ENCODE measurements around the gene SYT7. TPM values are rescaled to one million over a fixed set of nuclear protein-coding genes. Genes with fewer than 3 reads are reported as not detected.
A peak's percentile ranks its signal among the peaks of the same experiment; 100 is the strongest.

The SYT7 gene
- total RNA-seq, 1 donor from 2014 or later, result not detected

DNA sequence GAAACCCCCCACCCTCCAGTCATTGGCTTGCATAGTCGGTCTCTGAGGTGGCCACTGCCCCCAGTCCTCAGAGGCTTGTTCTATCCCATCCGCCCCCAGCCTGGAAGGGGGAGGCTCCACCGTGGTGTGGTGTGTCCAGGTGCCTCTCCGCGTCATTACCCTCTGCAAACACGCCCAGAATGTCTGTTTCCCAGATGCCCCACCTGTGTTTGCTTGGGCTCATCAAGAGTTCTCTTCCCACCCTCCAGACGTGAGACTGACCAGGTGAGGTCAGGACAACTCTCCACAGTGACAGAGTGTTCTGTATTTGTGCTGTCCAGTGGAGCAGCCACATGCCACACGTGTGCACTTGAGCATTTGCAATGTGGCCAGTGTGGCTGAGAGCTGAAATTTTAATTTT lies 47.5 kb downstream of the SYT7 start:
- Mint-ChIP-seq H3K27me3 (peaks cover 7% of the 10 kb centered on the region), H3K27ac (no peak overlapping the region), H3K9me3 (no peaks in the 10 kb centered on the region), H3K4me3 (no peak overlapping the region), H3K36me3 (ENCODE audit: low read depth) (no peaks in the 10 kb centered on the region), H3K4me1 (no peaks in the 10 kb centered on the region)
- POLR2A ChIA-PET, result no interaction called here
- TF ChIP-seq, protein P1, sequence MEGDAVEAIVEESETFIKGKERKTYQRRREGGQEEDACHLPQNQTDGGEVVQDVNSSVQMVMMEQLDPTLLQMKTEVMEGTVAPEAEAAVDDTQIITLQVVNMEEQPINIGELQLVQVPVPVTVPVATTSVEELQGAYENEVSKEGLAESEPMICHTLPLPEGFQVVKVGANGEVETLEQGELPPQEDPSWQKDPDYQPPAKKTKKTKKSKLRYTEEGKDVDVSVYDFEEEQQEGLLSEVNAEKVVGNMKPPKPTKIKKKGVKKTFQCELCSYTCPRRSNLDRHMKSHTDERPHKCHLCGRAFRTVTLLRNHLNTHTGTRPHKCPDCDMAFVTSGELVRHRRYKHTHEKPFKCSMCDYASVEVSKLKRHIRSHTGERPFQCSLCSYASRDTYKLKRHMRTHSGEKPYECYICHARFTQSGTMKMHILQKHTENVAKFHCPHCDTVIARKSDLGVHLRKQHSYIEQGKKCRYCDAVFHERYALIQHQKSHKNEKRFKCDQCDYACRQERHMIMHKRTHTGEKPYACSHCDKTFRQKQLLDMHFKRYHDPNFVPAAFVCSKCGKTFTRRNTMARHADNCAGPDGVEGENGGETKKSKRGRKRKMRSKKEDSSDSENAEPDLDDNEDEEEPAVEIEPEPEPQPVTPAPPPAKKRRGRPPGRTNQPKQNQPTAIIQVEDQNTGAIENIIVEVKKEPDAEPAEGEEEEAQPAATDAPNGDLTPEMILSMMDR (IDR thresholded peaks at IDR 0.05), result no peak
- DNase-seq, result no peak
- no peak for ATAC-seq (ENCODE audit: low read depth)
- intact Hi-C loops (cut with micrococcal nuclease), result no loop called here
- CTCF ChIA-PET, result no interaction called here

DNA sequence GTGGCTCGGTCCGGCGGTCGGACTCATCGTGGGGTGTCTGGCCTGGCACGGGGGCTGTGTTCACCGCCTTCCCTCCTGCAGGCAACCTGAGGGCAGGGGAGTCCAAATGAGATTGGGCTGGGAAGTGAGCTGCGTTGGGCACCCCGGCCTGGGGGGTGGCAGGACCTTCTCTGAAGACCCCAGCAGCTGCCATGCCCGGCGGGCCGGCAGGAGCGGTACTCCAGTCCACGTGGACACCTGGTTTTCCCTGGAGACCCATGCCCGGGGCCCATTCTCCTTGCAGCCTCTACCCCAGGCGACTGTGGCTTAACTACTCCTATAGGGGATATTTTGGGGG lies 47.9 kb downstream of the SYT7 start:
- TF ChIP-seq, protein P1 (IDR thresholded peaks at IDR 0.05), result no peak
- POLR2A ChIA-PET, result no interaction called here
- H3K4me3 Mint-ChIP-seq, result no peak overlapping the region
- no peaks in the 10 kb centered on the region for H3K4me1 Mint-ChIP-seq
- H3K9me3 Mint-ChIP-seq, result no peaks in the 10 kb centered on the region
- ATAC-seq (ENCODE audit: low read depth), result no peak
- DNase-seq, result no peak
- H3K36me3 Mint-ChIP-seq (ENCODE audit: low read depth), result no peaks in the 10 kb centered on the region
- intact Hi-C loops (cut with micrococcal nuclease), result no loop called here
- no peak overlapping the region for H3K27ac Mint-ChIP-seq
- H3K27me3 Mint-ChIP-seq, result peaks cover 7% of the 10 kb centered on the region
- CTCF ChIA-PET, result interaction anchor here (1.4 kb wide), 1 partner anchor 12 kb away, joined by 3 read pairs; no protein-coding TSS in a partner anchor

DNA sequence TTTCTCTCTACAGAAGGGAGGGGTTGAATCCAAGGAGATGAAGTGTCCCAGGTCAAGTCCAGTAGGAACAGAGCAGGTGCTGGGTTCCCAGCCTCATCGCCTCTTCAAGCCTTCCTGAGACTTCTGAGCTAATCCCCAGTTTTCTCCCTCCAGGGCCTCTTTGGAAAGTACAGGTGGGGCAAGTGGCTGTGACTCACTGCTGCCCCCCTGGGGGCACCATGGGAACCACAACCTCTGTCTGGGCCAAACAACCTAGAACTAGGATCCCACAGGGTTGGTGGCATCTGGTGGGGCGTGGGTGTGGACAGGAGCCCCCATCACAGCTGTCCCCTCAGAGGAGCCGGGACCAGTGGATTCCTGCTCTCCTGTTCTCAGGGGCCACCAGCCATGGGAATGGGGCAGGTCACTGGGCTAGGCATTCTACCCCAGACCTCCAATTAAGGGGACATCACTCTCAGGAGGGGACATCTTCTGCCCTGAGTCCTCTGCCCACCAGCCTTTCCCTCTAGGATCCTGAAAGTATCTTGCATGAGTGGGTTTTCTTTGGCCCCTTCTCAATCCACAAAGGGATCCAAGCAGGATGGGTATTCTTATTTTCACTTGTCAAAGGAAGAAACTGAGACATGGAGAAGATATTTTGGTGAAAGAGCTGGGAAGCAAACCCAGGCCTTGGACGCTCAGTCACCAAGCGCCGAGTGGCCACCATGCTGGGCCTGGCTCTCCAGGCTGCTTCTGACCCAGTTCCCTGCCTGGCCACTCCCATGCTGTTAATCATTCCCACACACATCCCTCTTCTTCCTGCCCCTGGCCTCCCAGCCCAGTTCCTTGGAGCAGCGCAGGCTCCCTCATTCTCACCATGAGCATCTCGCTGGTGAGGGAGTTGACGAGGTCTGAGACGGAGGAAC lies 48.5 kb downstream of the SYT7 start:
- H3K9me3 Mint-ChIP-seq, result no peaks in the 10 kb centered on the region
- H3K4me3 Mint-ChIP-seq, result no peak overlapping the region
- ATAC-seq (ENCODE audit: low read depth) (peak; percentile 57), DNase-seq (peak; percentile 33)
- TF ChIP-seq, protein P1 (IDR thresholded peaks at IDR 0.05), result no peak
- intact Hi-C loops (cut with micrococcal nuclease), result no loop called here
- no peaks in the 10 kb centered on the region for H3K36me3 Mint-ChIP-seq (ENCODE audit: low read depth)
- H3K27ac Mint-ChIP-seq, result no peak overlapping the region
- H3K4me1 Mint-ChIP-seq, result no peaks in the 10 kb centered on the region
- H3K27me3 Mint-ChIP-seq, result peaks cover 11% of the 10 kb centered on the region
- CTCF ChIA-PET, result interaction anchor here (1.4 to 1.6 kb wide), 2 partner anchors 12 to 15 kb away, joined by 3 to 5 read pairs; no protein-coding TSS in a partner anchor
- POLR2A ChIA-PET, result no interaction called here

DNA sequence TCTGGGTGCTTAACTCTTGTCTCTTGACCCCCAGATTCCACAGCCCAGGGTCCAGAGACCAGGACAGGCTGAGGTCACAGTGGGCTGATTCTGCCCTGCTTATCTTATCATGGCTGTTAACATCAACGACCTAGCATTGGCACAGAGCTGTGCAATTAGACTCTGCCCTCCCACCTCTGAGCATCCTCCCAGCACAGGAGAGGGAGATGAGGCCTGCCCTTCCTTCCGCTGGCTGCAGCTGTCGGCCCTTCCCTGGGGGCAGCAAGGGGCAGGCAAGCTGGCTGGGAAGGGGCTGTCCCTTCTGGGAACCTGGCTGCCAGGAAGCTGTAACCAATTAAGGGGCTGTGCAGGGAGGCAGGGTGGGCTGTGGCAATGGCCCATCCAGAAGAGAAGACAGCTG lies 49.8 kb downstream of the SYT7 start:
- no peaks in the 10 kb centered on the region for H3K36me3 Mint-ChIP-seq (ENCODE audit: low read depth)
- H3K27me3 Mint-ChIP-seq, result peaks cover 16% of the 10 kb centered on the region
- POLR2A ChIA-PET, result no interaction called here
- CTCF ChIA-PET, result interaction anchor here (1.6 kb wide), 1 partner anchor 14 kb away, joined by 5 read pairs; no protein-coding TSS in a partner anchor
- H3K9me3 Mint-ChIP-seq, result no peaks in the 10 kb centered on the region
- intact Hi-C loops (cut with micrococcal nuclease), result no loop called here
- DNase-seq, result no peak
- no peak for ATAC-seq (ENCODE audit: low read depth)
- no peaks in the 10 kb centered on the region for H3K4me1 Mint-ChIP-seq
- no peak overlapping the region for H3K27ac Mint-ChIP-seq
- no peak overlapping the region for H3K4me3 Mint-ChIP-seq
- TF ChIP-seq, protein P1 (IDR thresholded peaks at IDR 0.05), result no peak

DNA sequence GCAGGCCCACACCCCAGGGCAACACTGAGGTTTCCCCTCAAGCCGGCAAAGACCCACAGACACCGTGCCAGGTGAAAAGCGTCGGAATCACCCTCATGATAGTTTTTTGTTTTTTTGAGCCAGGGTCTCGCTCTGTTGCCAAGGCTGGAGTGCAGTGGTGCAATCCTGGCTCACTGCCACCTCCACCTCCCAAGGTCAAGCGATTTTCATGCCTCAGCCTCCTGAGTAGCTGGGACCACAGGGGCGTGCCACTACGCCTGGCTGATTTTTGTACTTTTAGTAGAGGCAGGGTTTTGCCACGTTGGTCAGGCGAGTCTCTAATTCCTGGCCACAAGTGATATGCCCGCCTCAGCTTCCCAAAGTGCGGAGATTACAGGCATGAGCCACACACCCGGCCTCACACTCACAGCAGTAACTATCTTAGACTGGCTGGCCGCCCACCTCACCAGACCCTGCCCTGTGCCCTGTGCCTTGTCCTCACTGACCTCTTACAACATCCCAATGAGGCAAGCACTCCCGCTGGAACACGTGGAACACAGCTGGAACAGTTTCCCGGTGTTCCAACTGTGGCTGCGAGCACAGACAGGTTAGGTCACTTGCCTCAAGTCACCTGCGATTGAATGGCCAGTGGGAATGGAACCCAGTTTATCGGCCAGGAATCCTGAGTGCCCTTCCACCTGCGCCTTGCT lies 51.2 kb downstream of the SYT7 start:
- CTCF ChIA-PET, result no interaction called here
- no peaks in the 10 kb centered on the region for H3K4me1 Mint-ChIP-seq
- ATAC-seq (ENCODE audit: low read depth) (no peak), DNase-seq (no peak)
- no peaks in the 10 kb centered on the region for H3K36me3 Mint-ChIP-seq (ENCODE audit: low read depth)
- POLR2A ChIA-PET, result interaction anchor here (0.6 kb wide), 1 partner anchor 213 kb away, joined by 5 read pairs; no protein-coding TSS in a partner anchor
- H3K4me3 Mint-ChIP-seq, result no peak overlapping the region
- no peaks in the 10 kb centered on the region for H3K9me3 Mint-ChIP-seq
- TF ChIP-seq, protein P1 (IDR thresholded peaks at IDR 0.05), result no peak
- intact Hi-C loops (cut with micrococcal nuclease), result no loop called here
- H3K27ac Mint-ChIP-seq, result no peak overlapping the region
- peaks cover 21% of the 10 kb centered on the region for H3K27me3 Mint-ChIP-seq

Measured in activated B cell treated with CpG ODN at 0.5 μM for 24 hours (primary cell).